Astrocyte (in vitro differentiated cells and primary cell): Measurements from ENCODE around the gene GRB10. TPM values are rescaled to one million over a fixed set of nuclear protein-coding genes. Genes with fewer than 3 reads are reported as not detected.

Experiments used
- DNase-seq: peaks from one replicate; pipeline ENCODE4 v3.0.0-alpha.2; 2010; ENCODE audit warnings: low read depth
- FAIRE-seq: peaks from 2 replicates; lab custom pipeline; 2011; peaks lifted over from hg19 to GRCh38; lab: Jason Lieb, UNC
- H2AFZ ChIP-seq: 2 replicates; pipeline ENCODE4 v1.6.0; 2012; ENCODE audit warnings: low read depth, low read length, inconsistent platforms
- H3K27ac ChIP-seq: 2 replicates; pipeline ENCODE4 v1.5.1; 2011; ENCODE audit warnings: low read depth, low read length, inconsistent platforms
- H3K27me3 ChIP-seq: 2 replicates; pipeline ENCODE4 v1.6.0; 2011; ENCODE audit warnings: low read length, inconsistent platforms; ENCODE audit not compliant: insufficient read depth
- H3K36me3 ChIP-seq: 2 replicates; pipeline ENCODE4 v1.5.1; 2011; ENCODE audit warnings: low read length, inconsistent platforms; ENCODE audit not compliant: insufficient read depth
- H3K4me1 ChIP-seq: 2 replicates; pipeline ENCODE4 v1.5.1; 2011; ENCODE audit warnings: low read length, inconsistent platforms; ENCODE audit not compliant: insufficient read depth
- H3K4me2 ChIP-seq: 2 replicates; pipeline ENCODE4 v1.6.0; 2012; ENCODE audit warnings: low read length, inconsistent platforms
- H3K4me3 ChIP-seq: 2 replicates; pipeline ENCODE4 v1.5.1; 2011; ENCODE audit warnings: low read depth, mild to moderate bottlenecking, low read length, inconsistent platforms; ENCODE audit not compliant: insufficient read depth
- H3K79me2 ChIP-seq: 2 replicates; pipeline ENCODE4 v1.6.0; 2012; ENCODE audit warnings: mild to moderate bottlenecking, low read length, inconsistent platforms; ENCODE audit not compliant: insufficient read depth
- H3K9ac ChIP-seq: 2 replicates; pipeline ENCODE4 v1.6.0; 2012; ENCODE audit warnings: mild to moderate bottlenecking, low read length, inconsistent platforms
- H3K9me3 ChIP-seq: 2 replicates; pipeline ENCODE4 v1.5.1; 2012; ENCODE audit warnings: low read depth, mild to moderate bottlenecking, low read length, inconsistent platforms; ENCODE audit not compliant: insufficient read depth
- H4K20me1 ChIP-seq: 2 replicates; pipeline ENCODE4 v1.6.0; 2012; ENCODE audit warnings: low read length, inconsistent platforms; ENCODE audit not compliant: insufficient read depth
- H3K27ac Mint-ChIP-seq: one replicate; pipeline ENCODE4 v1.8.0; 2021; ENCODE audit warnings: mild to moderate bottlenecking, mixed read lengths; ENCODE audit not compliant: unreplicated experiment
- H3K27me3 Mint-ChIP-seq: one replicate; pipeline ENCODE4 v1.8.0; 2021; ENCODE audit warnings: low read depth, mixed read lengths; ENCODE audit not compliant: unreplicated experiment
- H3K36me3 Mint-ChIP-seq: one replicate; pipeline ENCODE4 v1.8.0; 2021; ENCODE audit warnings: low read depth, mixed read lengths; ENCODE audit not compliant: unreplicated experiment
- H3K4me1 Mint-ChIP-seq: one replicate; pipeline ENCODE4 v1.8.0; 2021; ENCODE audit warnings: low read depth, mixed read lengths; ENCODE audit not compliant: unreplicated experiment
- H3K4me3 Mint-ChIP-seq: one replicate; pipeline ENCODE4 v1.8.0; 2021; ENCODE audit warnings: mild to moderate bottlenecking, moderate library complexity, mixed read lengths; ENCODE audit not compliant: unreplicated experiment
- H3K9me3 Mint-ChIP-seq: one replicate; pipeline ENCODE4 v1.8.0; 2021; ENCODE audit warnings: mild to moderate bottlenecking, mixed read lengths; ENCODE audit not compliant: unreplicated experiment
- CTCF ChIP-seq: IDR thresholded peaks from 2 replicates; pipeline ENCODE4 v1.5.1; 2011; ENCODE audit warnings: low read depth, mild to moderate bottlenecking, inconsistent platforms, low read length, moderate library complexity; ENCODE audit not compliant: insufficient read depth
- EZH2 ChIP-seq: IDR thresholded peaks from 2 replicates; pipeline ENCODE4 v1.6.1; 2012; ENCODE audit warnings: mild to moderate bottlenecking, low read length, inconsistent platforms; ENCODE audit not compliant: insufficient read depth
- total RNA-seq: library from RNA; stranded (reverse); gene quantifications from 2 replicates; pipeline ENCODE4 v1.2.1, GENCODE V29; 2021

Gene GRB10
- total RNA-seq, 1 donor from 2014 or later, result 81.9 TPM

- peaks cover 98% of the 10 kb centered on the region for H3K79me2 ChIP-seq
- no peak overlapping the region for H3K27ac ChIP-seq
- no peaks in the 10 kb centered on the region for H3K36me3 ChIP-seq
- peaks cover 23% of the 10 kb centered on the region for H3K4me1 ChIP-seq
- peak overlapping the region; percentile 15 for H3K4me2 ChIP-seq
- Mint-ChIP-seq H3K36me3 (peaks cover 22% of the 10 kb centered on the region), H3K4me3 (peak overlapping the region; percentile 22), H3K9me3 (no peaks in the 10 kb centered on the region), H3K27me3 (no peaks in the 10 kb centered on the region), H3K4me1 (peaks cover 42% of the 10 kb centered on the region), H3K27ac (peak overlapping the region; percentile 30)
- FAIRE-seq, result no peak
- TF ChIP-seq CTCF, result no peak
- TF ChIP-seq EZH2, result no peak
- DNase-seq, result no peak
- no peaks in the 10 kb centered on the region for H3K9me3 ChIP-seq
- no peak overlapping the region for H3K4me3 ChIP-seq
- no peaks in the 10 kb centered on the region for H3K27me3 ChIP-seq
- H2AFZ ChIP-seq, result no peak overlapping the region
- peaks cover 96% of the 10 kb centered on the region for H4K20me1 ChIP-seq
- H3K9ac ChIP-seq, result no peak overlapping the region
Measured at GRCh38 chr7:50712252-50713122, 70.2 kb downstream of the GRB10 start.

- peaks cover 47% of the 10 kb centered on the region for H3K4me1 Mint-ChIP-seq
- Histone ChIP-seq H3K9me3 (no peaks in the 10 kb centered on the region), H3K9ac (no peak overlapping the region), H3K79me2 (peaks cover 98% of the 10 kb centered on the region), H2AFZ (no peak overlapping the region), H3K4me3 (no peak overlapping the region), H3K27me3 (no peaks in the 10 kb centered on the region), H4K20me1 (peaks cover 96% of the 10 kb centered on the region), H3K4me1 (peaks cover 23% of the 10 kb centered on the region), H3K4me2 (peak overlapping the region; percentile 1), H3K36me3 (no peaks in the 10 kb centered on the region), H3K27ac (no peak overlapping the region)
- no peaks in the 10 kb centered on the region for H3K27me3 Mint-ChIP-seq
- H3K27ac Mint-ChIP-seq, result peak overlapping the region; percentile 30
- TF ChIP-seq CTCF (no peak), EZH2 (no peak)
- no peak overlapping the region for H3K4me3 Mint-ChIP-seq
- H3K9me3 Mint-ChIP-seq, result no peaks in the 10 kb centered on the region
- FAIRE-seq (peak; percentile 64), DNase-seq (no peak)
- peaks cover 19% of the 10 kb centered on the region for H3K36me3 Mint-ChIP-seq
Measured at GRCh38 chr7:50711271-50712175, 71.2 kb downstream of the GRB10 start.
